Testis (tissue), 2 donors: Measurements from ENCODE around the gene TMEM86A.

ENCODE experiments used
- POLR2A ChIP-seq: fragments of 450-650 bp; IDR thresholded peaks from one replicate; pipeline ENCODE4 v1.6.1; 2017; ENCODE audit warnings: antibody characterized with exemption, mild to moderate bottlenecking, moderate library complexity
- TF ChIP-seq, protein P1 (sequence below), 3 experiments: fragments of 450-650 bp in 2 of 3; fragments of 200-600 bp in 1 of 3; sonication (generic) in 1 of 3; IDR thresholded peaks; one replicate each; pipeline ENCODE4 v1.5.1; 2016 to 2019; ENCODE audit warnings: antibody characterized with exemption in 3 of 3, mild to moderate bottlenecking in 2 of 3, moderate library complexity in 1 of 3

- TF ChIP-seq, protein P1, sequence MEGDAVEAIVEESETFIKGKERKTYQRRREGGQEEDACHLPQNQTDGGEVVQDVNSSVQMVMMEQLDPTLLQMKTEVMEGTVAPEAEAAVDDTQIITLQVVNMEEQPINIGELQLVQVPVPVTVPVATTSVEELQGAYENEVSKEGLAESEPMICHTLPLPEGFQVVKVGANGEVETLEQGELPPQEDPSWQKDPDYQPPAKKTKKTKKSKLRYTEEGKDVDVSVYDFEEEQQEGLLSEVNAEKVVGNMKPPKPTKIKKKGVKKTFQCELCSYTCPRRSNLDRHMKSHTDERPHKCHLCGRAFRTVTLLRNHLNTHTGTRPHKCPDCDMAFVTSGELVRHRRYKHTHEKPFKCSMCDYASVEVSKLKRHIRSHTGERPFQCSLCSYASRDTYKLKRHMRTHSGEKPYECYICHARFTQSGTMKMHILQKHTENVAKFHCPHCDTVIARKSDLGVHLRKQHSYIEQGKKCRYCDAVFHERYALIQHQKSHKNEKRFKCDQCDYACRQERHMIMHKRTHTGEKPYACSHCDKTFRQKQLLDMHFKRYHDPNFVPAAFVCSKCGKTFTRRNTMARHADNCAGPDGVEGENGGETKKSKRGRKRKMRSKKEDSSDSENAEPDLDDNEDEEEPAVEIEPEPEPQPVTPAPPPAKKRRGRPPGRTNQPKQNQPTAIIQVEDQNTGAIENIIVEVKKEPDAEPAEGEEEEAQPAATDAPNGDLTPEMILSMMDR (IDR thresholded peaks at IDR 0.05): no peak
- TF ChIP-seq POLR2A: no peak
Observed at GRCh38 chr11:18752502-18752901, 53.9 kb downstream of the TMEM86A start.
